Retinal pigment epithelial cell (primary cell): ENCODE results near the gene ADO.

ENCODE experiments used
- DNase-seq: peaks from one replicate; pipeline ENCODE4 v3.0.0-alpha.2; 2010; ENCODE audit warnings: low read depth
- H3K4me3 ChIP-seq: 2 replicates; pipeline ENCODE4 v1.5.1; 2011; ENCODE audit warnings: mild to moderate bottlenecking, low read length, control low read depth, moderate library complexity
- CTCF ChIP-seq: conservative IDR thresholded peaks from 2 replicates; pipeline ENCODE4 v1.5.1; 2011; ENCODE audit warnings: low read depth, low read length, control low read depth, inconsistent platforms

The ADO gene

GRCh38 chr10:62815381-62816075, 11.0 kb downstream of the ADO start:
- H3K4me3 ChIP-seq, result peak overlapping the region; percentile 63
- no peak for TF ChIP-seq CTCF
- DNase-seq, result no peak

GRCh38 chr10:62816076-62816330, 11.5 kb downstream of the ADO start:
- DNase-seq, result no peak
- TF ChIP-seq CTCF, result no peak
- H3K4me3 ChIP-seq, result peak overlapping the region; percentile 63

DNA sequence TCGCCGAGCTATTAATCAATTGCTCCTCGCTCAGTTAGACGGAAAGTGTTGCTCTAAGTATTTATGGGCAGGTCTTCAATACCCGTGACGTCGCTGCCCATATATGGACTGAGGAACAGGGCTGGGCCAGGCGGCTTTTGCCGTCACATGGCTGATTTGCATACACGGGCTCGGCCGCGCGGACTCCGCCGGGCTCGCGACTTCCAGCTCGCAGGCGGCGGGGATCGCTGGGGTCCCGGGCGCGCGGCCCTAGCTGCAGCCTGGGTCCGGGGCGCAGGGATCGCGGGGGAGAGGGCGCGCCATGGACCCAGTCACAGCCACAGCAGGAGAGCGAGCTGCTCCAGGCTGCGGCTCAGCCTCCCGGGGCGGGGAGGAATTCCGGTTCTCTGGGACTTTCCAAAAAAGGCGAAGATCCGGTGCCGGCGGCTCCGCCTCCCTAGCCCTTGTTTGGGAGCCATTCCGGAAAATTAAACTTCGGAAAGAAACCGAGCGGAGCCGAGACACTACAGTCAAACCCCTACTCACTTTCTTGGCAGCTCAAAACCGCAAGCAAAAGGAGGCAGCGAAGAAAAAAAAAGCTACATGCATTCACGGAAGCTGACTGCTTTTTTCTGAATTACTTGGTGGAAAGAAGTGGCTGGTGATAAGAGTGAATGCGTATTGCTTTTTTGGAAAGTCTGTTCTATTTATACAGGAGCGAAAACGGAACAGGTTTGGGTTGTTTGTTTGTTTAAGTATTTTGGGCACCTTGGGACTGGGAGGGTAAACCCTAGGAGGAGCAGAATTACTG, 12.0 kb downstream of the ADO start, which contains the start of gene EGR2:
Gene EGR2, minus strand, starts transcription at position 36 of the 790 bp plus-strand sequence. CDS start 337 bp downstream, outside the sequence.
- TF ChIP-seq CTCF, result no peak
- H3K4me3 ChIP-seq, result peak within 1 kb of the TSS; percentile 63
- peak; percentile 87 for DNase-seq

- no peak for DNase-seq
- peak overlapping the region; percentile 63 for H3K4me3 ChIP-seq
- no peak for TF ChIP-seq CTCF
Observed at GRCh38 chr10:62817121-62817765, 12.7 kb downstream of the ADO start.

DNA sequence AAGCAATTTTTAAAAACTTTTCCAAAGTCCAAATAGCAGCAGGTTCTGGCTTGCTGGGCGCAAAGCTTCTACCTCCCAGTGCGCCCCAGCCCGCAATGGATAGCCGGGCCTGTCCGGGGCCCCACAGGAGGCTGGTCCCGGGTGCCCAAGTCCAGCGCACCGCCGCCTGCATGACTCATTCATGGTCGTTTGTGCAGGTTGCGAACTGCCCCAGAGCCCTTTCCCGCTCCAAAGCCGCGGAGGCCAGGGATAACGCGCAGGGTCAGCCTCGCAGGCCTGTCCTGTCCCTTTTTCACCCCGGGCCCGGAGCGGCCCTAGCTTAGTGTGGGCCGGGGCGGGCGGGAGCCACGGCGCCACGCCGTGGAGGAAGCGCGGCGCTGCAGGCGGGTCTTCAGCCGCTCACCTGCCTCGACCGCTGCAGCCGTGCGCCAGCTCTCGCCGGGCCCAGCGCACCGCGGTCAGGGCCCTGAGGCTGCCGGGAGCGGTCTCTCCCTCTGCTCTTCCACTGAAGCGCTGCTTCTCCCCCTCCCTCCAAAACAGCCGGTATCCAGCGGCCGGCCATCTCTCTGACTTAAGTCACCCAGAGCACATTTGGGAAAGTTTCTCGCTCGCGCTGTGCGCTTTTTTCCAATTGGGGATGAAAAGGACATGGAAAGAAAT, 13.4 kb downstream of the ADO start:
- peak overlapping the region; percentile 63 for H3K4me3 ChIP-seq
- DNase-seq, result peak; percentile 37
- peak; percentile 68 for TF ChIP-seq CTCF

GRCh38 chr10:62818426-62819011, 14.0 kb downstream of the ADO start:
- no peak for DNase-seq
- no peak for TF ChIP-seq CTCF
- H3K4me3 ChIP-seq, result peak overlapping the region; percentile 28
